IMR-90 (cell line): ENCODE results near the gene PLEKHS1.

Source experiments
- BHLHE40 ChIP-seq: fragments of 150-350 bp; IDR thresholded peaks from 2 replicates; pipeline ENCODE4 v1.6.1; 2016; ENCODE audit warnings: mild to moderate bottlenecking, low read depth, low read length
- MXI1 ChIP-seq: IDR thresholded peaks from 2 replicates; pipeline ENCODE4 v1.6.1; 2012; ENCODE audit warnings: low read depth, mild to moderate bottlenecking, low read length, moderate library complexity, borderline replicate concordance
- POLR2A ChIP-seq: IDR thresholded peaks from 2 replicates; pipeline ENCODE4 v1.6.1; 2012; ENCODE audit warnings: mild to moderate bottlenecking, low read depth, low read length
- RAD21 ChIP-seq: IDR thresholded peaks from 2 replicates; pipeline ENCODE4 v1.6.1; 2012; ENCODE audit warnings: low read length, improper control_type of control experiment
- TF ChIP-seq, protein P1 (sequence below): conservative IDR thresholded peaks from 2 replicates; pipeline ENCODE4 v1.5.1; 2012; ENCODE audit warnings: mild to moderate bottlenecking, low read depth, low read length, improper control_type of control experiment
- TF ChIP-seq, protein P2 (sequence below): fragments of 150-350 bp; IDR thresholded peaks from 2 replicates; pipeline ENCODE4 v1.6.1; 2016; ENCODE audit warnings: low read depth, mild to moderate bottlenecking, low read length, moderate library complexity, borderline replicate concordance
- TF ChIP-seq, protein P3 (sequence below): fragments of 150-350 bp; IDR thresholded peaks from 2 replicates; pipeline ENCODE4 v1.6.1; 2017; ENCODE audit warnings: mild to moderate bottlenecking, antibody characterized with exemption, low read length, low read depth

DNA sequence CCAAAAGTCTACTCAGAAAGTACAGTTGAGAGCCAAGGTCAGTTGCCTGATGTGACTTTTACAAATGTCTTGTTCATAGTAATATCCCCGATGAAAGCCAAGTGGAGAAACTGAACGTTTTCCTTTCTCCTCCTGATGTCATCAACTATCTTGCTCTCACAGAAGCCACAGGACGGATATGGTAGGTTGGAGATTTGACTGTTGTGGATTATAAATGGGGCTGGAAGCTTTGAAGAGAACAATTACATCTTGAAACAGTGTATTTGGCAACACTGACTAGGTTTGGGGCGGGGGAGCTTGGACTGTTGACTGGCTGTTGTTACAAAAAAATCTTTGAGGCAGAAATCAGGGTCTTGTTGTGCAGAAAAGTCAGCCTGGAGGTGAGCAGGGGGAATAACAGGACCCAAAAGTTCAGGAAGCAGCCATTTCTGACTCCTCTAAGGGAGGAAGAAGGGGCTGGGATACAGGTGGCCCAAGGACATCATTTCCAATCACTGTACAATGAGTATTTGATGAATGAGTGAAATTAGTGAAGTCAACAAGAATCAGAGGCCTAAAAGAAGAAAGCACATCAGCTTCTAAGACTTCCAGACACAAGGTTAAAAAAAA is 24.3 kb downstream of the PLEKHS1 start:
- no peak for TF ChIP-seq POLR2A
- TF ChIP-seq, protein P1, sequence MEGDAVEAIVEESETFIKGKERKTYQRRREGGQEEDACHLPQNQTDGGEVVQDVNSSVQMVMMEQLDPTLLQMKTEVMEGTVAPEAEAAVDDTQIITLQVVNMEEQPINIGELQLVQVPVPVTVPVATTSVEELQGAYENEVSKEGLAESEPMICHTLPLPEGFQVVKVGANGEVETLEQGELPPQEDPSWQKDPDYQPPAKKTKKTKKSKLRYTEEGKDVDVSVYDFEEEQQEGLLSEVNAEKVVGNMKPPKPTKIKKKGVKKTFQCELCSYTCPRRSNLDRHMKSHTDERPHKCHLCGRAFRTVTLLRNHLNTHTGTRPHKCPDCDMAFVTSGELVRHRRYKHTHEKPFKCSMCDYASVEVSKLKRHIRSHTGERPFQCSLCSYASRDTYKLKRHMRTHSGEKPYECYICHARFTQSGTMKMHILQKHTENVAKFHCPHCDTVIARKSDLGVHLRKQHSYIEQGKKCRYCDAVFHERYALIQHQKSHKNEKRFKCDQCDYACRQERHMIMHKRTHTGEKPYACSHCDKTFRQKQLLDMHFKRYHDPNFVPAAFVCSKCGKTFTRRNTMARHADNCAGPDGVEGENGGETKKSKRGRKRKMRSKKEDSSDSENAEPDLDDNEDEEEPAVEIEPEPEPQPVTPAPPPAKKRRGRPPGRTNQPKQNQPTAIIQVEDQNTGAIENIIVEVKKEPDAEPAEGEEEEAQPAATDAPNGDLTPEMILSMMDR = no peak
- TF ChIP-seq RAD21 = no peak
- TF ChIP-seq MXI1 = no peak
- TF ChIP-seq, protein P2, sequence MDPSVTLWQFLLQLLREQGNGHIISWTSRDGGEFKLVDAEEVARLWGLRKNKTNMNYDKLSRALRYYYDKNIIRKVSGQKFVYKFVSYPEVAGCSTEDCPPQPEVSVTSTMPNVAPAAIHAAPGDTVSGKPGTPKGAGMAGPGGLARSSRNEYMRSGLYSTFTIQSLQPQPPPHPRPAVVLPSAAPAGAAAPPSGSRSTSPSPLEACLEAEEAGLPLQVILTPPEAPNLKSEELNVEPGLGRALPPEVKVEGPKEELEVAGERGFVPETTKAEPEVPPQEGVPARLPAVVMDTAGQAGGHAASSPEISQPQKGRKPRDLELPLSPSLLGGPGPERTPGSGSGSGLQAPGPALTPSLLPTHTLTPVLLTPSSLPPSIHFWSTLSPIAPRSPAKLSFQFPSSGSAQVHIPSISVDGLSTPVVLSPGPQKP = no peak
- TF ChIP-seq BHLHE40 = no peak
- TF ChIP-seq, protein P3, sequence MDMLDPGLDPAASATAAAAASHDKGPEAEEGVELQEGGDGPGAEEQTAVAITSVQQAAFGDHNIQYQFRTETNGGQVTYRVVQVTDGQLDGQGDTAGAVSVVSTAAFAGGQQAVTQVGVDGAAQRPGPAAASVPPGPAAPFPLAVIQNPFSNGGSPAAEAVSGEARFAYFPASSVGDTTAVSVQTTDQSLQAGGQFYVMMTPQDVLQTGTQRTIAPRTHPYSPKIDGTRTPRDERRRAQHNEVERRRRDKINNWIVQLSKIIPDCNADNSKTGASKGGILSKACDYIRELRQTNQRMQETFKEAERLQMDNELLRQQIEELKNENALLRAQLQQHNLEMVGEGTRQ = no peak
